NT2/D1 (cell line): ENCODE results near the gene ABHD6.

Experiments
- DNase-seq: peaks from one replicate; pipeline ENCODE4 v3.0.0-alpha.2; 2011; ENCODE audit warnings: low read depth, low spot score
- H3K27me3 ChIP-seq: 2 replicates; pipeline ENCODE4 v1.6.0; 2011; ENCODE audit warnings: mild to moderate bottlenecking; ENCODE audit not compliant: insufficient read length, insufficient read depth
- H3K36me3 ChIP-seq: 2 replicates; pipeline ENCODE4 v1.6.1; 2011; ENCODE audit warnings: mild to moderate bottlenecking, low read length, mixed read lengths; ENCODE audit not compliant: insufficient read depth, insufficient read length
- H3K4me1 ChIP-seq: 2 replicates; pipeline ENCODE4 v1.5.1; 2011; ENCODE audit not compliant: insufficient read depth, insufficient read length
- H3K4me3 ChIP-seq: 2 replicates; pipeline ENCODE4 v1.5.1; 2011; ENCODE audit warnings: low read depth; ENCODE audit not compliant: insufficient read length
- H3K9ac ChIP-seq: 2 replicates; pipeline ENCODE4 v1.6.0; 2011; ENCODE audit warnings: low read depth; ENCODE audit not compliant: insufficient read length
- H3K9me3 ChIP-seq: 2 replicates; pipeline ENCODE4 v1.5.1; 2011; ENCODE audit warnings: mild to moderate bottlenecking, low read length; ENCODE audit not compliant: insufficient read depth
- SUZ12 ChIP-seq: IDR thresholded peaks from 2 replicates; pipeline ENCODE4 v1.6.1; 2011; ENCODE audit not compliant: insufficient read length, insufficient read depth; ENCODE audit errors: extremely low read depth
- YY1 ChIP-seq: IDR thresholded peaks from 2 replicates; pipeline ENCODE4 v1.6.1; 2011; ENCODE audit not compliant: insufficient read length, insufficient read depth
- ZNF274 ChIP-seq: IDR thresholded peaks from 2 replicates; pipeline ENCODE4 v1.6.1; 2011; ENCODE audit warnings: mild to moderate bottlenecking, low read depth, low read length

ABHD6 gene

DNA sequence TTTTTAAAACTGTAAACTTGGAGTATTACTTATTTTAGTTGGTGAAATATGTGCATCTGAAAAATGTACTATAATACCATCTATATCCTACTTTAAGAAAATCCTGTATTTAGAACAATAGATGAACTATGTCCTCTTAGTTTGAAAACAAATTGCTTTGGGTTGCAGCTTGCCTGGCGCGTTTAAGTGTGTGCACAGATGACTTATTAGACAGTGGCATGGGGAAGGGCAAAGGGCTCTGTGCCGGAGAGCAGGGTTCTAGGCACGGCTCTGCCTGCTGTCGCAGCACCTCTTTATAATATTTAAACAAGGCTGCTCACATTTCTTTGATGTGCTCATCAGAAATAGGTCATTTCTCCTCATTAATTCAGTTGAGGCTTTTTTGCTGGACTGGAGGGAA, 105.1 kb downstream of the ABHD6 start:
- Histone ChIP-seq H3K9me3 (no peaks in the 10 kb centered on the region), H3K4me3 (no peak overlapping the region), H3K9ac (no peak overlapping the region), H3K36me3 (no peaks in the 10 kb centered on the region), H3K4me1 (no peaks in the 10 kb centered on the region), H3K27me3 (no peaks in the 10 kb centered on the region)
- TF ChIP-seq YY1 (no peak), SUZ12 (no peak), ZNF274 (no peak)
- DNase-seq: no peak
